Fibroblast of lung (primary cell): ENCODE data around the gene RYR2.

ENCODE experiments used
- EZH2 ChIP-seq: IDR thresholded peaks from 2 replicates; pipeline ENCODE4 v1.5.1; 2012; ENCODE audit warnings: low read length, control low read depth, mild to moderate bottlenecking; ENCODE audit errors: missing control alignments
- TF ChIP-seq, protein P1 (sequence below), 2 donors: IDR thresholded peaks in 1 of 2; conservative IDR thresholded peaks in 1 of 2; 1 replicate in 1 of 2; 2 replicates in 1 of 2; pipeline ENCODE4 v1.5.1; 2011 to 2012; ENCODE audit warnings: low read length in 2 of 2, control low read depth in 1 of 2, inconsistent platforms in 1 of 2, low read depth in 1 of 2, mild to moderate bottlenecking in 1 of 2

DNA sequence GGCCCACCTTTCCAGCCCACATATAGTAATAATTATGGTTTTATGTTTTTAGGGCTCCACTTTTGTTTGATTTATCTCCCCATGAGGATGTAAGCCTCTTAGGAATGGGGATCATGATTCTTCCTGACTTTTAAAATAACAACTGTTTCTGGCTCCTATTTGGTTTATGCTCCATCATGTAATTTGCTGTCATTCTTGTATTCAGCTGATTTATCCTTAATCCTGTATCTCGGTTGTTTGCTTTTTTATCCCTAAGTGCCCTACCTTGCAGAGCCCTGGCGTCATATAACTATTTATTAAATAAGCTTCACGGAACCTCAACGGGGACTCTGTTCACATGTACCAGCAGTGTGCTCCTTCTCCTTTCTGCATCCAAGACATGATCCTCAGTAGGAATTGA, 70.7 kb downstream of the RYR2 start:
- TF ChIP-seq, protein P1, sequence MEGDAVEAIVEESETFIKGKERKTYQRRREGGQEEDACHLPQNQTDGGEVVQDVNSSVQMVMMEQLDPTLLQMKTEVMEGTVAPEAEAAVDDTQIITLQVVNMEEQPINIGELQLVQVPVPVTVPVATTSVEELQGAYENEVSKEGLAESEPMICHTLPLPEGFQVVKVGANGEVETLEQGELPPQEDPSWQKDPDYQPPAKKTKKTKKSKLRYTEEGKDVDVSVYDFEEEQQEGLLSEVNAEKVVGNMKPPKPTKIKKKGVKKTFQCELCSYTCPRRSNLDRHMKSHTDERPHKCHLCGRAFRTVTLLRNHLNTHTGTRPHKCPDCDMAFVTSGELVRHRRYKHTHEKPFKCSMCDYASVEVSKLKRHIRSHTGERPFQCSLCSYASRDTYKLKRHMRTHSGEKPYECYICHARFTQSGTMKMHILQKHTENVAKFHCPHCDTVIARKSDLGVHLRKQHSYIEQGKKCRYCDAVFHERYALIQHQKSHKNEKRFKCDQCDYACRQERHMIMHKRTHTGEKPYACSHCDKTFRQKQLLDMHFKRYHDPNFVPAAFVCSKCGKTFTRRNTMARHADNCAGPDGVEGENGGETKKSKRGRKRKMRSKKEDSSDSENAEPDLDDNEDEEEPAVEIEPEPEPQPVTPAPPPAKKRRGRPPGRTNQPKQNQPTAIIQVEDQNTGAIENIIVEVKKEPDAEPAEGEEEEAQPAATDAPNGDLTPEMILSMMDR (conservative IDR thresholded peaks at IDR 0.05 in 1 of 2, IDR thresholded peaks at IDR 0.05 in 1 of 2; ENCODE audit: low read depth in 1 of 2, low read length in 2 of 2), result no peak
- TF ChIP-seq EZH2, result no peak
